Fibroblast of mammary gland (primary cell): ENCODE results near the gene IL1RAPL1.
A peak's percentile ranks its signal among the peaks of the same experiment; 100 is the strongest.
"Not testable (repeated sequence)": the region's sequence is repeated elsewhere in the genome, so short reads cannot be mapped to it uniquely, and the experiment has no call there.

ENCODE experiments used
- DNase-seq: peaks from one replicate; pipeline ENCODE4 v3.0.0-alpha.2; 2010; ENCODE audit warnings: low read depth
- H3K4me3 ChIP-seq: 2 replicates; pipeline ENCODE4 v1.5.1; 2011; ENCODE audit warnings: low read depth, mild to moderate bottlenecking, low read length, moderate library complexity; ENCODE audit not compliant: control insufficient read depth
- CTCF ChIP-seq: conservative IDR thresholded peaks from 2 replicates; pipeline ENCODE4 v1.5.1; 2011; ENCODE audit warnings: low read depth, low read length, inconsistent platforms; ENCODE audit not compliant: control insufficient read depth, insufficient read depth

Gene IL1RAPL1

GRCh38 chrX:28787206-28787605, 200.0 kb downstream of the IL1RAPL1 start:
- peak; percentile 33 for DNase-seq
- TF ChIP-seq CTCF = no peak
- no peak overlapping the region for H3K4me3 ChIP-seq

- DNase-seq, H3K4me3 ChIP-seq: not testable (repeated sequence)
These were observed 213.4 kb downstream of the IL1RAPL1 start for GRCh38 chrX:28800671-28801070.

GRCh38 chrX:28802625-28803024, 215.4 kb downstream of the IL1RAPL1 start:
- DNase-seq = no peak
- no peak overlapping the region for H3K4me3 ChIP-seq
- TF ChIP-seq CTCF = no peak

GRCh38 chrX:28835991-28836390, 248.7 kb downstream of the IL1RAPL1 start:
- no peak for TF ChIP-seq CTCF
- DNase-seq = no peak
- H3K4me3 ChIP-seq = no peak overlapping the region

GRCh38 chrX:28843817-28844216, 256.6 kb downstream of the IL1RAPL1 start:
- TF ChIP-seq CTCF = no peak
- no peak for DNase-seq
- no peak overlapping the region for H3K4me3 ChIP-seq

GRCh38 chrX:28847423-28847822, 260.2 kb downstream of the IL1RAPL1 start:
- DNase-seq = peak; percentile 2
- H3K4me3 ChIP-seq = no peak overlapping the region
- TF ChIP-seq CTCF = no peak

GRCh38 chrX:28848707-28849106, 261.5 kb downstream of the IL1RAPL1 start:
- no peak for TF ChIP-seq CTCF
- no peak overlapping the region for H3K4me3 ChIP-seq
- no peak for DNase-seq
